ENCODE data around the gene MAPK10.

Gene MAPK10

DNA sequence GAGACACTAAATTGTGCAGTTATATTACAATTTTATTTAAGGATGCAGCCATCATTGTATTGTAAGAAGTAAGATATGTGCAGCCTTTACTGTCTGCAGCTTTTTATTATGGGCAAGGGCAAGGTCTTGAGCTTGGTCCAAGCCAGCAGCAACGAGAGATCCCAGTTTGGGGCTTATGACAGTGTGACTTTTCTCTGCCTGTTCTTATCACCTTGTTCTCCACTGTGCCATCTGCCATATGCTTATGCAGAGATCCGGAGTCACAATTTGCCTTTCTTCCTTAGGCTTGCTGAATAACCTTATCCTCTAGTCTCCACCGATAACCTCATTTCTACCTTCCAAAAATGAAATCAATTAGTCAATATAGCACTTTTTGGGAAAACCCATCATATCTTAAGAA is 30.4 kb downstream of the MAPK10 start:
- TF ChIP-seq, protein P1, sequence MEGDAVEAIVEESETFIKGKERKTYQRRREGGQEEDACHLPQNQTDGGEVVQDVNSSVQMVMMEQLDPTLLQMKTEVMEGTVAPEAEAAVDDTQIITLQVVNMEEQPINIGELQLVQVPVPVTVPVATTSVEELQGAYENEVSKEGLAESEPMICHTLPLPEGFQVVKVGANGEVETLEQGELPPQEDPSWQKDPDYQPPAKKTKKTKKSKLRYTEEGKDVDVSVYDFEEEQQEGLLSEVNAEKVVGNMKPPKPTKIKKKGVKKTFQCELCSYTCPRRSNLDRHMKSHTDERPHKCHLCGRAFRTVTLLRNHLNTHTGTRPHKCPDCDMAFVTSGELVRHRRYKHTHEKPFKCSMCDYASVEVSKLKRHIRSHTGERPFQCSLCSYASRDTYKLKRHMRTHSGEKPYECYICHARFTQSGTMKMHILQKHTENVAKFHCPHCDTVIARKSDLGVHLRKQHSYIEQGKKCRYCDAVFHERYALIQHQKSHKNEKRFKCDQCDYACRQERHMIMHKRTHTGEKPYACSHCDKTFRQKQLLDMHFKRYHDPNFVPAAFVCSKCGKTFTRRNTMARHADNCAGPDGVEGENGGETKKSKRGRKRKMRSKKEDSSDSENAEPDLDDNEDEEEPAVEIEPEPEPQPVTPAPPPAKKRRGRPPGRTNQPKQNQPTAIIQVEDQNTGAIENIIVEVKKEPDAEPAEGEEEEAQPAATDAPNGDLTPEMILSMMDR (IDR thresholded peaks at IDR 0.05): no peak
- TF ChIP-seq ZFX (IDR thresholded peaks at IDR 0.05; ENCODE audit: borderline replicate concordance): no peak

DNA sequence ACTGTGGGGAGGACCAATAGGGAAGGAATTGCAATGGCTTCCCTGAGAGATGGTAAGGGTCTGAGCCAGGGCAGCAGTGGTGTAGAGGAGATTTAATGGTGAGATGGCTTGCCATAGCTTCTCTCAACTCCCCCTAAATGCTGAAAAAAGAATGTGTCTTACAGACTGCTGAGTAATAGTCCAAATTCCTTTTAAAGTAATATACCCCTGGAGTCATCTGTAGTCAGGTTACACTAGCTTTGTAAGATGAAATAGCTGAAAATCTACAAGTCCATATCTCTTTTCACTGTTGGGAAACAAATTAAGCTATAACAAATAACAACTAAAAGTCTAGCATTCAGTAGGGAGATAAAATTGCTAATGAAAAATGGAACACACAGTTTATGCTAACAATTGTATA is 33.5 kb downstream of the MAPK10 start:
- no peak for TF ChIP-seq ZFX (IDR thresholded peaks at IDR 0.05; ENCODE audit: borderline replicate concordance)
- TF ChIP-seq, protein P1 (IDR thresholded peaks at IDR 0.05): no peak
- no peak overlapping the region for H3K27ac ChIP-seq

More for the DNA sequence above, 30.4 kb downstream of the MAPK10 start:
- H3K27ac ChIP-seq: no peak overlapping the region

DNA sequence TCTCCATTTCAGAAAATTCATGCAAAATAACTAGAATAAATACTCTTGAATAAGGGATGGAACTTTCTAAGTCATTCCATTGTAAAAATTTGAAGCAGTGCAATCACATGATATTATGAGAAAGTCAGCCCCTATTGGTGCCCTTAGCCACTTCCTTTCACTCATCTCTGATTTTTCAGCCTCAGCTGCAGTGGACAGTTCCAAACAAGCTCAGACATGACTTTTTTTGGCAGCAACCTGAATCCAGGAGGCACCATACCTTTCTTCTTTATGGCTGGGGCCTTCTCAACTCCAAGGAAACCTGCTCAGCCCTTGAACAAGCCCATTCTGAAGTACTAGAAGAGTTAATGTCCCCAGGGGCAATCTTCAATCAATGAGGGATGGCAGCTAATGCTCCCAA is 40.5 kb downstream of the MAPK10 start:
- TF ChIP-seq, protein P1 (IDR thresholded peaks at IDR 0.05): no peak
- no peak for TF ChIP-seq ZFX (IDR thresholded peaks at IDR 0.05; ENCODE audit: borderline replicate concordance)
- H3K27ac ChIP-seq: no peak overlapping the region

DNA sequence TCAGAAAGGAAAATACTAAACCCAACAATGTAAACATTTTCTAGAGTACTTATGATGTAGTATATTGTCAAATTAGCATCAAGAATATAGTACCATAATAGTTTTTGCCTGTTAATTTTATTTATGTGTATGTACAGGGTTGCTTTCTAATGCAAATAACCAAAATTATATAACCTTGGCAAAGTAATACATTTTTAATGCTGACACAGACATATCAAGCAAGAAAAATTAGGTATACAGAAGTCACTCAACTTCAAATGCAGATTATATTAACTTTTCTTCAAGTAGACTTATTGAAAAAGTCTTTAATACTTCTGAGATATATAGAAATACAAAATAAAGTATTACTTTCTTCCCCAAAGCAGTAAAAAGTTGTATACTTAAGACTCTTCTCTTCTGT is 44.3 kb downstream of the MAPK10 start:
- H3K27ac ChIP-seq: no peak overlapping the region
- TF ChIP-seq, protein P1 (IDR thresholded peaks at IDR 0.05): no peak
- TF ChIP-seq ZFX (IDR thresholded peaks at IDR 0.05; ENCODE audit: borderline replicate concordance): no peak

DNA sequence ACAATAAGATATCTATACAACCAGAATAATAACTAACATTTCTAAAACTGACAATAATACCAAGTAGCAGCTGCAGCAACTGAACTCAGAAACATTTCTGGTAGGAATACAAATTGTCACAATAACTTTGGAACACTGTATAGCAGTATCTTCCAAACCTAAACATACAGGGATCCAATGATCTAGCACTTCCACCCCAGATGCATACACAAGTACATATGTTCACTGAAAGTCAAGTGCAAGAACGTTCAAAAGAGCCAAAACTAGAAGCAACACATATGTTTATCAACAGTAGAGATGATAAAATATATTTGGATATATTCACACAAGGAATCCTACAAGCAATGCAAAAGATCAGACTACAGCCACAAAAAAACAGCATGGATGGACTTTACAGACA is 46.2 kb downstream of the MAPK10 start:
- no peak for TF ChIP-seq ZFX (IDR thresholded peaks at IDR 0.05; ENCODE audit: borderline replicate concordance)
- TF ChIP-seq, protein P1 (IDR thresholded peaks at IDR 0.05): no peak
- no peak overlapping the region for H3K27ac ChIP-seq

DNA sequence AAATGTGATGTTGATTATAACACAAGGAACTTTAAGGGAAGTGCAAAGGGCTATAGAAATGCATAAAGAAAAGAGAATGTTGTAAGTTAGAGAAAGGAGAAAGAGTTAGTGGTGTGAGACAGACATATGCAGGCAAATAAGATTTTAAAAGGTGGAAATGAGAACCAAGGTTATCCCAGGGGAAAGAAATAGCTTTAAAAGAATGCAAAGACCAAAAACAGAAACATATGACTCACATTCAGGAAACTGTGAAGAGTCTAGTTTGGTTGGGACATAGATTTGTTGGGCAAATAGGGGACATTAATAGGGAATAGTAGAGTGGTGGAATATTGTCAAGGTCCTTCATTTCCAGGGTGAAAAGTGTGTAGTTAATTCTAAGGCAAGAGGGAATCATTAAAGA is 52.4 kb downstream of the MAPK10 start:
- TF ChIP-seq ZFX (IDR thresholded peaks at IDR 0.05; ENCODE audit: borderline replicate concordance): no peak
- TF ChIP-seq, protein P1 (IDR thresholded peaks at IDR 0.05): no peak
- H3K27ac ChIP-seq: no peak overlapping the region

DNA sequence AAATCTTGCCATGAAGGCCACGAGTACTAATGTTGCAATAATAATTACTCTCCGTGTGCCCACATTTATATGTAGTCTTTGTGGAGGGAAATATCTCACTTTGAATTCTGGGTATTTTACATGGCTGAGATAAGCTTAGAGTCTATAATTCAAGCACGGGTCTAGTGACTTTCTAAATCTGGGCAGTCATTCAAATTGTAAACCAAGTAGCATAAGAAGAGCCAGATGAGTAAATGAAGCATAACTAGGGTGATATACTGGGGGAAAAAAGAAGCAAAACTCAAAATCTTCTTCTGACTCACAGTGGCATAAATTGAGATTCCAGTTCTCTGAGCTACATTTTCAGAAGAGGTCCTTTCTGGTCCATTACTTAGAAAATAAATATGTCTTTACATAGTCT is 53.0 kb downstream of the MAPK10 start:
- no peak for TF ChIP-seq ZFX (IDR thresholded peaks at IDR 0.05; ENCODE audit: borderline replicate concordance)
- TF ChIP-seq, protein P1 (IDR thresholded peaks at IDR 0.05): no peak

More for the DNA sequence above, 53.0 kb downstream of the MAPK10 start:
- no peak overlapping the region for H3K27ac ChIP-seq

All from 22Rv1 (cell line).